OCI-LY3 (cell line): Measurements from ENCODE around the gene C5AR1.
"Not testable (repeated sequence)": the region's sequence is repeated elsewhere in the genome, so short reads cannot be mapped to it uniquely, and the experiment has no call there.

ENCODE experiments used
- H2AFZ ChIP-seq: fragments of 200-600, 300-600 bp; shearing (Covaris generic); 2 replicates; pipeline ENCODE4 v1.6.0; 2014; ENCODE audit warnings: antibody characterized with exemption, low read depth, low read length
- H3K27ac ChIP-seq: fragments of 200-600, 300-600 bp; sonication (generic); 2 replicates; pipeline ENCODE4 v1.5.1; 2014; ENCODE audit warnings: mild to moderate bottlenecking, low read length, moderate library complexity, mixed read lengths
- H3K27me3 ChIP-seq: fragments of 200-600, 300-600 bp; sonication (generic); 2 replicates; pipeline ENCODE4 v1.6.1; 2014; ENCODE audit warnings: low read depth, low read length, mixed read lengths
- H3K36me3 ChIP-seq: fragments of 200-600, 300-600 bp; sonication (generic); replicated peaks from 2 replicates; pipeline ENCODE3; 2014; ENCODE audit warnings: low read depth, low read length, mixed read lengths
- H3K4me1 ChIP-seq: fragments of 300-600, 200-600 bp; sonication (generic); 2 replicates; pipeline ENCODE4 v1.6.1; 2014; ENCODE audit warnings: low read length, mixed read lengths
- H3K4me2 ChIP-seq: fragments of 200-600, 300-600 bp; sonication (generic); 2 replicates; pipeline ENCODE4 v1.6.1; 2014; ENCODE audit warnings: low read length, mixed read lengths
- H3K4me3 ChIP-seq: fragments of 300-600, 200-600 bp; sonication (generic); 2 replicates; pipeline ENCODE4 v1.5.1; 2014; ENCODE audit warnings: antibody characterized with exemption, mild to moderate bottlenecking, low read length, moderate library complexity
- H3K79me2 ChIP-seq: fragments of 300-600, 200-600 bp; shearing (Covaris generic); 2 replicates; pipeline ENCODE4 v1.6.1; 2014; ENCODE audit warnings: mild to moderate bottlenecking, low read length, mixed read lengths
- H3K9ac ChIP-seq: fragments of 300-600, 200-600 bp; shearing (Covaris generic); 2 replicates; pipeline ENCODE4 v1.6.0; 2014; ENCODE audit warnings: mild to moderate bottlenecking, low read length, moderate library complexity
- H3K9me3 ChIP-seq: fragments of 200-600, 300-600 bp; shearing (Covaris generic); 2 replicates; pipeline ENCODE4 v1.6.1; 2014; ENCODE audit warnings: low read length, mixed read lengths; ENCODE audit not compliant: insufficient read depth
- H4K20me1 ChIP-seq: fragments of 200-600, 300-600 bp; sonication (generic); 2 replicates; pipeline ENCODE4 v1.6.1; 2016; ENCODE audit warnings: low read length, mixed read lengths; ENCODE audit not compliant: insufficient read depth
- EZH2phosphoT487 ChIP-seq: fragments of 200-600 bp; shearing (Covaris generic); IDR thresholded peaks from 2 replicates; pipeline ENCODE4 v1.6.1; 2018; ENCODE audit warnings: antibody characterized with exemption, mixed run types, low read depth
- TF ChIP-seq, protein P1 (sequence below): fragments of 200-600, 300-600 bp; sonication (generic); IDR thresholded peaks from 2 replicates; pipeline ENCODE4 v1.5.1; 2014; ENCODE audit warnings: antibody characterized with exemption, low read length, low read depth

Gene C5AR1

DNA sequence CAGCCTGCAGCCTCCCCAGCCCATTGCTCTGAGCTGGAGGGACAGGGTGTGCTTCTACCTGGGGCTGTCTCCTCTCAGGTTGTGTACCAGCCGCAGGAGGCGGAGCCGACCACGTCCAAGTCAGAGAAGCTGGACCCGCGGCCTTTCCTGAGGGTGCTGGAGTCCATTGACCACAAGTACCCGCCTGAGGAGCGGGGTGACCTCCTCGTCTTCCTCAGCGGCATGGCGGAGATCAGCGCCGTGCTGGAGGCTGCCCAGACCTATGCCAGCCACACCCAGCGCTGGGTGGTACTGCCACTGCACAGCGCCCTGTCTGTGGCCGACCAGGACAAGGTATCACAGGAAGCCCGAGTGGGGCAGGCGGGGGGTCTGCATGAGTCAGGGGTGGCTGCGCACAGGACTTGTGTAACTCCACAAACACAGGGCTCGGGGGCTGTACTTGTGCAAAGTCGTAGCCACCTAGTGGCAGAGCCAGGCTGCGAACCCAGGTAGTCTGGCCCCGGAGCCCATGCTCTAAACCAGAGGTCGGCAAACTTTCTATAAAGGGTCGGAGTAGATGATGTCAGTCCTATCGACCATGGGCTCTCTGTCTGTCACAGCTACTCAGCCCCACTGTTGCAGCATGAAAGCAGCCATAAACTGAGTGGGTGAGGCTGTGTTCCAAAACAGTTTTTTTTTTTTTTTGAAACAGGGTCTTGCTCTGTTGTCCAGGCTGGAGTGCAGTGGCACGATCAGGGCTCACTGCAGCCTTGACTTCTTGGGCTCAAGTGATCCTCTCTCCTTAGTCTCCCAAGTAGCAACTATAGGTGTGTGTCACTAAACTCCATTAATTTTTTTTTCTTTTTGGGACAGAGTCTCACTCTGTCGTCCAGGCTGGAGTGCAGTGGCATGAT, 48.4 kb downstream of the C5AR1 start:
- H3K9me3 ChIP-seq = no peaks in the 10 kb centered on the region
- no peaks in the 10 kb centered on the region for H4K20me1 ChIP-seq
- H3K4me3 ChIP-seq = no peak overlapping the region
- H3K27me3 ChIP-seq = no peaks in the 10 kb centered on the region
- no peak overlapping the region for H2AFZ ChIP-seq
- H3K27ac ChIP-seq = no peak overlapping the region
- TF ChIP-seq, protein P1, sequence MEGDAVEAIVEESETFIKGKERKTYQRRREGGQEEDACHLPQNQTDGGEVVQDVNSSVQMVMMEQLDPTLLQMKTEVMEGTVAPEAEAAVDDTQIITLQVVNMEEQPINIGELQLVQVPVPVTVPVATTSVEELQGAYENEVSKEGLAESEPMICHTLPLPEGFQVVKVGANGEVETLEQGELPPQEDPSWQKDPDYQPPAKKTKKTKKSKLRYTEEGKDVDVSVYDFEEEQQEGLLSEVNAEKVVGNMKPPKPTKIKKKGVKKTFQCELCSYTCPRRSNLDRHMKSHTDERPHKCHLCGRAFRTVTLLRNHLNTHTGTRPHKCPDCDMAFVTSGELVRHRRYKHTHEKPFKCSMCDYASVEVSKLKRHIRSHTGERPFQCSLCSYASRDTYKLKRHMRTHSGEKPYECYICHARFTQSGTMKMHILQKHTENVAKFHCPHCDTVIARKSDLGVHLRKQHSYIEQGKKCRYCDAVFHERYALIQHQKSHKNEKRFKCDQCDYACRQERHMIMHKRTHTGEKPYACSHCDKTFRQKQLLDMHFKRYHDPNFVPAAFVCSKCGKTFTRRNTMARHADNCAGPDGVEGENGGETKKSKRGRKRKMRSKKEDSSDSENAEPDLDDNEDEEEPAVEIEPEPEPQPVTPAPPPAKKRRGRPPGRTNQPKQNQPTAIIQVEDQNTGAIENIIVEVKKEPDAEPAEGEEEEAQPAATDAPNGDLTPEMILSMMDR = no peak
- TF ChIP-seq EZH2phosphoT487 = no peak
- H3K4me1 ChIP-seq = no peaks in the 10 kb centered on the region
- no peak overlapping the region for H3K4me2 ChIP-seq
- H3K9ac ChIP-seq = no peak overlapping the region
- H3K36me3 ChIP-seq = peaks cover 63% of the 10 kb centered on the region
- peaks cover 10% of the 10 kb centered on the region for H3K79me2 ChIP-seq

DNA sequence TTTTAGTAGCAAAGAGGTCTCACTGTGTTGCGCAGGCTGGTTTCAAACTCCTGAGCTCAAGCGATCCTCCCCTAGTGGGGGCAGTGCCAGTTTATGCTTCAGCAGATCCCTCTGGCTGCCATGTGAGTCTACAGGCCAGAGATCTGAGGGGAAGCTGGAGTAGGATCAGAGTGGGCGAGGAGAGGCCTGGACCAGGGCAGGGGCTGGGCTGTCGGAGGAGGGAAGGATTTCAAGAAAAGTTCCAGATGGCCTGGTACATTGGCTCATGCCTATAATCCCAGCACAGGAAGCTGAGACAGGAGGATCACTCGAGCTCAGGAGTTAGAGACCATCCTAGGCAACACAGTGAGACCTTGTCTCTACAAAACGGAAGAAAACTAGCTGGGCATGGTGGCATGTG, 49.3 kb downstream of the C5AR1 start:
- H3K36me3 ChIP-seq = peaks cover 61% of the 10 kb centered on the region
- H3K79me2 ChIP-seq = peaks cover 3% of the 10 kb centered on the region; the same call in 1 of the 2 replicates
- no peak overlapping the region for H3K4me3 ChIP-seq
- no peak for TF ChIP-seq EZH2phosphoT487
- TF ChIP-seq, protein P1 = no peak
- H3K4me1 ChIP-seq = no peaks in the 10 kb centered on the region
- H3K9ac ChIP-seq = no peak overlapping the region
- no peak overlapping the region for H3K4me2 ChIP-seq
- H3K27ac ChIP-seq = no peak overlapping the region
- no peaks in the 10 kb centered on the region for H4K20me1 ChIP-seq
- H2AFZ ChIP-seq = no peak overlapping the region
- H3K9me3 ChIP-seq = no peaks in the 10 kb centered on the region
- H3K27me3 ChIP-seq = no peaks in the 10 kb centered on the region

DNA sequence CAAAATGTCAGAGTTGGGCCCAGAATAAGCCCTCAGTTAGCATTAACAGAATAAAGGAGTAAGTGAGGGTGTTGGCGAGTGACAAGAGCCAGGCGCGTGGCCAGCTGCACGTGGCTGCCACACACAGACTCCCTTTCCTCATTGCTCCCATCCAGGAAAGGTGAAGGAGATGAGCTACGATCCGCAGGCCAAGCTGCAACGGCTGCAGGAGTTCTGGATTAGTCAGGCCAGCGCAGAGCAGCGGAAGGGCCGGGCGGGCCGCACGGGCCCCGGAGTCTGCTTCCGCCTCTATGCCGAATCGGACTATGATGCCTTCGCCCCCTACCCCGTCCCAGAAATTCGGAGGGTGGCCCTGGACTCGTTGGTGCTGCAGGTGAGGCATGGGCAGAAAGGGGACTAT, 52.7 kb downstream of the C5AR1 start:
- Histone ChIP-seq H3K27ac (no peak overlapping the region), H3K4me3 (no peak overlapping the region), H3K79me2 (no peaks in the 10 kb centered on the region), H3K9me3 (no peaks in the 10 kb centered on the region), H3K9ac (no peak overlapping the region), H4K20me1 (no peaks in the 10 kb centered on the region), H3K27me3 (no peaks in the 10 kb centered on the region), H3K4me1 (no peaks in the 10 kb centered on the region), H3K36me3 (peaks cover 46% of the 10 kb centered on the region), H2AFZ (no peak overlapping the region), H3K4me2 (no peak overlapping the region)
- TF ChIP-seq EZH2phosphoT487 = no peak
- TF ChIP-seq, protein P1 = no peak

DNA sequence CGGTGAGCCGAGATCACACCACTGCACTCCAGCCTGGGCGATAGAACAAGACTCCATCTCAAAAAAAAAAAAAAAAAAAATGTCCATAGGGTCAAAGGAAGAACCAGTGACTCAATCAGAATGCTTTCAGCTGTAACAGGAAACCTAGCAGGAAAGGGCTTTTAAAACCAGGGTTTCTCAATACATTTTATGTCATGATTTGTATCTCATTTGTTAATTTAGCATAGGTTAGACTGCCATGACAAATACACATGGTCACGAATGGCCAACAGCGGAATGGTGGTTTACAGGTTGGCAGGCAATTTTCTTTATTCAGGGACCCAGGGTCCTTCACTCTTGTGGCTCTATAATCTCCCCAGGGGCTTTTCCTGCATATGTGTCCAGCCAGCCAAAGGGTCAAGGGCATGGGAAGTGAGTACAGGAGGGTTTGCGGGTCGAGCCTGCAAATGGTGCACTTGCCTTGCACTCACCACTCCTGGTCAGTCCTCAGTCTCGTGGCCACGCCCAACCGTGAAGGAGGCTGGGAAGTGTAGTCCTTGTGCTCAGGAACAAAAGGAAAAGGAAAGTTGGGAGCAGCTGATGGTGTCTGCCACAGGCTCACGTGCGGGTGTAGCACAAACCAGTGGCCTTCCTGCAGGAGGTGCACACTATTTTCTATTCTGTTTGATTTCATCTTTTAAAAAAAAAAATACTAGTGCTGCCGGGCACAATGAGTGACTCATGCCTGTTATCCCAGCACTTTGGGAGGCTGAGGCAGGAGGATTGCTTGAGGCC, 54.3 kb downstream of the C5AR1 start:
- H3K9ac ChIP-seq = no peak overlapping the region
- peaks cover 33% of the 10 kb centered on the region for H3K36me3 ChIP-seq
- H3K27me3 ChIP-seq = no peaks in the 10 kb centered on the region
- H3K79me2 ChIP-seq = no peaks in the 10 kb centered on the region
- TF ChIP-seq, protein P1 = no peak
- TF ChIP-seq EZH2phosphoT487 = no peak
- no peak overlapping the region for H2AFZ ChIP-seq
- no peak overlapping the region for H3K4me2 ChIP-seq
- no peaks in the 10 kb centered on the region for H3K4me1 ChIP-seq
- no peak overlapping the region for H3K27ac ChIP-seq
- no peaks in the 10 kb centered on the region for H3K9me3 ChIP-seq
- H4K20me1 ChIP-seq = no peaks in the 10 kb centered on the region
- H3K4me3 ChIP-seq = no peak overlapping the region

DNA sequence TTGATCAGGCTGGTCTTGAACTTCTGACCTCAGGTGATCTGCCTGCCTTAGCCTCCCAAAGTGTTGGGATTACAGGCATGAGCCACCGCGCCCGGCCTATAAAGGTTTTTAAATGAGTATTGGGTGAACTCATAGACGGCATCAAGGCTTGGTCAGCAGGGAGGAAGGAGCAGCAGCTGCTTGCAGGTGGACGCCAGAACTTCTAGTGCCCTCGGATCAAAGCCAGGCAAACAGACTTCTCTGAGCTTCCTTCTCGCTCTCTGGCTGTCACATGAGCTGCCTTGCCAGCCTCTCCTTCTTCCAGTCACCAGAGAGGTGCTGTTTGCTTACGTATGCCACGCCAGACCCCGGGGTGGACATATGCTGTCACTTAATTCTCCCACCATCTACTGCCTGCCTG, 55.8 kb downstream of the C5AR1 start:
- H3K27me3 ChIP-seq, H3K4me2 ChIP-seq, H3K4me1 ChIP-seq, H2AFZ ChIP-seq, H3K9me3 ChIP-seq, H4K20me1 ChIP-seq, H3K4me3 ChIP-seq, H3K9ac ChIP-seq, H3K79me2 ChIP-seq, H3K27ac ChIP-seq: not testable (repeated sequence)
- peaks cover 34% of the 10 kb centered on the region for H3K36me3 ChIP-seq
